ENCODE measurements around the gene DRGX.

The DRGX gene

DNA sequence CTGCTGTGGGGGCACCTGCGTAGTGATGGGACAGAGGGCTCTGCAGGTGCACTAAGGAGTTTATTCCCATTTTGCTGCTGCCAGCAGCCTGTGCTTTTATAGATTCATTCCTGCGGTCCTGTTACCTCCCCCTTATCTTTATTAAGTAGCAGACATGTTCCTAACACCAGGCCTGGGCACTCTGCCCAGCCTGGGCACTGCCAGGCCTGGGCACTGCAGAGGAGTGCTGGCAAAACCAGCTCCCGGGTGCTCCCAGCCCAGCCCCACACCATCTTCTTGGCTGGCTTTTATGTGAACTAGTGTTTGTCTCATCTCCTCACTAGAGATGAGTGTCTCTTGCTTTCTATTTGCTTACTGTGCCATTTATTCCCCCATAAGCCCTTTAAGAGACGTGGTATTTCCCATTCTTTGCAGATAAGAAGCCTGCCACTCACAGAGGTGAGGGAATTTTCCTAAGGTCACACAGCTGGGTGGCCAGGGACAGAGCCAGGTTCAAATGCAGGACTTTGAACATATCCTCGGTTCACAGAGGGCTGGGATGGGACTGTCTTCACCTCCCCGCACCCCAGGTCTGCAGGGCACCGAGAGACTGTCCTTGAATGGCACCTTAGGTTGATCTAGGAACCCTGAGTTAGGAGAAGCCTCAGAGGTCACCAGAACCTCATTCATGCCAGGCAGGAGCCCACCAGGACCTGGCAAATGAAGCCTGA is 14.6 kb upstream of the DRGX start:
- DNase-seq (ENCODE audit: insufficient read length, low spot score) (no peak), FAIRE-seq (no peak)
- no peak for TF ChIP-seq POU2F2 (IDR thresholded peaks at IDR 0.05; ENCODE audit: low read depth, low read length)
- no peak for TF ChIP-seq POLR2A (IDR thresholded peaks at IDR 0.05; ENCODE audit: low read depth, low read length)
- no peak for TF ChIP-seq PAX5 (IDR thresholded peaks at IDR 0.05; ENCODE audit: insufficient read depth, low read length, severe bottlenecking)
- no peak for TF ChIP-seq POLR2AphosphoS5 (IDR thresholded peaks at IDR 0.05; ENCODE audit: low read depth, low read length)
- TF ChIP-seq TAF1 (IDR thresholded peaks at IDR 0.05; ENCODE audit: low read depth, low read length): no peak
- no peak for TF ChIP-seq SPI1 (IDR thresholded peaks at IDR 0.05; ENCODE audit: low read depth, low read length)

DNA sequence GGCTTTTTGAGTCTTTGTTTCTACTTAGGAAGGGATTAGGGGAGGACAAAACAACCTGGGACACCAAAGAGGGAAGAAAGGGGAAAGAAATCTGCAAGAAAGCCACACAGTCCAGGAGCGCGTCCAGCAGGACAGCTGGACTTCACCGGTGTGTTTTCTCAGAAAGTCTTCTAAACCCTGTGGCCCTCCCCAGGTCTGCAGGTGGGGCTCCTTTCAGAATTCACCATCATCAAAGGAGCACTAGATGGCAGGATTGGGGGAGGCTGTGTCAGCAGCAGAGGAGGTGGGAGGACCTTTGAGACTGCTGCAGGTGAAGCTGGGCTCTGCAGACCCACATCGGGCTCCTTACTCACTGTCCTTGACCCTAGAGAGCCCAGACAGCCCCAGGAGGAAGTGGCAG is 13.9 kb upstream of the DRGX start:
- TF ChIP-seq PAX5 (IDR thresholded peaks at IDR 0.05; ENCODE audit: insufficient read depth, low read length, severe bottlenecking) (no peak), TAF1 (IDR thresholded peaks at IDR 0.05; ENCODE audit: low read depth, low read length) (no peak), SPI1 (IDR thresholded peaks at IDR 0.05; ENCODE audit: low read depth, low read length) (no peak), POLR2A (IDR thresholded peaks at IDR 0.05; ENCODE audit: low read depth, low read length) (no peak), POU2F2 (IDR thresholded peaks at IDR 0.05; ENCODE audit: low read depth, low read length) (no peak), POLR2AphosphoS5 (IDR thresholded peaks at IDR 0.05; ENCODE audit: low read depth, low read length) (no peak)
- FAIRE-seq (no peak), DNase-seq (ENCODE audit: insufficient read length, low spot score) (no peak)

DNA sequence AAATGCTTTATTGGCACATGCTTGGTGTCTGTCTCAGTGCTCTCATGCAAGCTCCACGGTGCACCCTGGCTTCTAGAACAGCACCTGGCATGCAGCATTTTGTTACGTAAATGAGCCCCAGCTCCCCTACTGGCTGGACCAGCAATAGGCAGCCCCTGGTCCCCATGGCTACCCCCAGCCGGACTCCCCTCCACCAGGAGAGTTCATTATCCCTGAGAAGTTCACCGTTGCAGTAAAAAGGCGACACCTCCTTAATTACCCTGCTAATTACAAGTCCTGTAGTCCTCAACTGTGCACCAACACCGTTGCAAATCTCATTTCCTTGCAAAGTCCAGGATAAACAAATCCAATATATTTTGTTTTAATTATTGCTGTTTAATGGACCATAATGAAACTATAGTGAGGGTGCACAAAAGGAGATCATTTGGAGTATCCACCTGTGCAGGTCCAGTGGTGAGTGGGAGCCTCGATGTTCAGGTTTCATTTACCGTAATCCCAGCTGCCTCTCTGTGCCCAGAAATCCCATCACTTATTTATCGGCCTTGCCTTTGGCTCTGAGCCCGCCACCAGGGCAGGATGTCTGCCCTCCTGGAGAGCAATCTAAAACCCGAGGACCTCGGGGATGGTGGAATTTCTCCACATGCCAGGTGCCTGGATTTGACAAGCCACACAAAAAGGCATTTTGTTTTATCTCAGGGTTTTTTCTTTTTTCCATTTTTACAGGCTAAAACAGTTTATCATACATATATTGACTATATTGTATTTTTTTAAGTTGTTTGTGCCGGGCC is 12.8 kb upstream of the DRGX start:
- DNase-seq (ENCODE audit: insufficient read length, low spot score): no peak
- FAIRE-seq: no peak
- TF ChIP-seq PAX5 (IDR thresholded peaks at IDR 0.05; ENCODE audit: insufficient read depth, low read length, severe bottlenecking) (no peak), POLR2A (IDR thresholded peaks at IDR 0.05; ENCODE audit: low read depth, low read length) (no peak), TAF1 (IDR thresholded peaks at IDR 0.05; ENCODE audit: low read depth, low read length) (no peak), POU2F2 (IDR thresholded peaks at IDR 0.05; ENCODE audit: low read depth, low read length) (no peak), SPI1 (IDR thresholded peaks at IDR 0.05; ENCODE audit: low read depth, low read length) (no peak), POLR2AphosphoS5 (IDR thresholded peaks at IDR 0.05; ENCODE audit: low read depth, low read length) (no peak)

DNA sequence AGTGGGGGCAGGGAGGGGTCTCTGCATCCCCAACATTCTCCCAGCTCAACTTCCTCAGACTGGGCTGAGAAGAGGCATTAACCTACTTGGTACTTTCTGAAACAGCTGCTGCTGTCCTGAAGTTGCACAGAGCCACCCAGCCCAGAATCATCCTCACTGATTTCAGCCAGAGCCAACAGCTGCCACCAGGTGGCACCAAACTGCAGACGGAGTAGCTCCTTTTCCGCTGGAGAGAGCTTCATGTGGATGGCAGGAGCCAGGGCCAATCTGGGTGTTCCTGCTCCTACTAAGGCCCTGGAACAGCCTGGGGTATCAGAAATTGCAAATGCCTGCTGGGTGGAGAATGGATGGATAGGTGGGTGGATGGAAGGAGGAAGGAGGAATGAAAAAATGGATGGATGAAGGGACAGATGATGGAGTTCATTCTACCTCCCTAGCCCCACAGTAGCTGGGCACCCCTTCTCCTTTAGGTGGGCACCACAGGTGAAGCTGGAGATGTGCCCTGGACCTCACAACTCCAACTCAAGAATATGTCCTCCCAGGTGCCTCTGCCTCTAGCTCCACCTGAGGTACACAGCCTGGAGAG is 11.8 kb upstream of the DRGX start:
- DNase-seq (ENCODE audit: insufficient read length, low spot score): peak; percentile 64
- FAIRE-seq: peak; percentile 95
- TF ChIP-seq PAX5 (IDR thresholded peaks at IDR 0.05; ENCODE audit: insufficient read depth, low read length, severe bottlenecking) (no peak), TAF1 (IDR thresholded peaks at IDR 0.05; ENCODE audit: low read depth, low read length) (no peak), POLR2AphosphoS5 (IDR thresholded peaks at IDR 0.05; ENCODE audit: low read depth, low read length) (no peak), POU2F2 (IDR thresholded peaks at IDR 0.05; ENCODE audit: low read depth, low read length) (no peak), POLR2A (IDR thresholded peaks at IDR 0.05; ENCODE audit: low read depth, low read length) (no peak), SPI1 (IDR thresholded peaks at IDR 0.05; ENCODE audit: low read depth, low read length) (no peak)

DNA sequence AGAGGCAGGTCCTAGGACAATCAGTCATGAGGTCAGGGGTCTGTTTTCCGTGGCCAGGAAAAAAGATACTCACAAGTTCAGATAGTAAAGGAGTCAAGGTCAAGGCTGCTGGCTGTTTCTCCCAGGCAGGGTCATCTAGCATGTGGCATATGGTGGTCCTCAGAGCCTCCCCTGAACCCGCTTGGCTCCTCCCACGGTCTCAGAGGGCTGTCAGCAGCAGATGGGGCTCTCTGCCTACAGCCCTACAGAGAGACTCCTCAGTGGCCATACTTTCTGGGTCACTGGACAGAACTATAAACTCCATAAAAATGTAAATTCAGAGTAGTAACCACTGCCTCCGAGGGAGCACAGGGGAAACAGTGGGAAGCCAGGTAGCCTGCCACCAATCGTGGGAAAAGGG is 11.3 kb upstream of the DRGX start:
- DNase-seq (ENCODE audit: insufficient read length, low spot score) (no peak), FAIRE-seq (no peak)
- TF ChIP-seq POLR2AphosphoS5 (IDR thresholded peaks at IDR 0.05; ENCODE audit: low read depth, low read length) (no peak), PAX5 (IDR thresholded peaks at IDR 0.05; ENCODE audit: insufficient read depth, low read length, severe bottlenecking) (no peak), TAF1 (IDR thresholded peaks at IDR 0.05; ENCODE audit: low read depth, low read length) (no peak), POU2F2 (IDR thresholded peaks at IDR 0.05; ENCODE audit: low read depth, low read length) (no peak), POLR2A (IDR thresholded peaks at IDR 0.05; ENCODE audit: low read depth, low read length) (no peak), SPI1 (IDR thresholded peaks at IDR 0.05; ENCODE audit: low read depth, low read length) (no peak)

DNA sequence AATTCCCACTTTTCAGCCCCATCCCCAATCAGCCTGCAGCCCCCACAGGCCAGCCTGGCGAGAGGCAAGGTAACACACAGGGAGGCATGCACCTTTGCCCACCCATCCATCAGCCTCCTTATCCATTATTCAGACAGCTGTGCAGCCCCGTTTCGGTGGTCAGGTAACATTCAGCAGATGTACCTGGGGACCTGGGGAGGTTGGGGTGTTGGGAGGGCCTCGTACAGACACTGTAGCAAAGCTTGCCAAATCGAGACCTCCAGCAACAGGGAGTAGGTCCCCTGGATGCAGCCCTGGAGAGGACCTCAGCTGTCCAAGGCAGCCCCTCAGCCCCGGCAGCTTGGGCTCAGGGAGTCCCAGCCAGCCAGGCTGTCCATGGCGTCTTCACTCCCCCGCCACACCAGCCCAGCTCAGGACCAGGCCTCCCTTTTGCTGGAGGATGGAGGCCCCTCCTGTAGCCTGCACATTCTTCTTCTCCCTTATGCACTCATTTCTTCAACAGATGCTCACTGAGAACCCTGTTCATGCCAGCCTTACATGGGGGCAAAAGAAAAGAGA is 8.5 kb upstream of the DRGX start:
- TF ChIP-seq PAX5 (IDR thresholded peaks at IDR 0.05; ENCODE audit: insufficient read depth, low read length, severe bottlenecking) (no peak), POLR2AphosphoS5 (IDR thresholded peaks at IDR 0.05; ENCODE audit: low read depth, low read length) (no peak), POLR2A (IDR thresholded peaks at IDR 0.05; ENCODE audit: low read depth, low read length) (no peak), SPI1 (IDR thresholded peaks at IDR 0.05; ENCODE audit: low read depth, low read length) (no peak), TAF1 (IDR thresholded peaks at IDR 0.05; ENCODE audit: low read depth, low read length) (no peak), POU2F2 (IDR thresholded peaks at IDR 0.05; ENCODE audit: low read depth, low read length) (no peak)
- FAIRE-seq: no peak
- no peak for DNase-seq (ENCODE audit: insufficient read length, low spot score)

DNA sequence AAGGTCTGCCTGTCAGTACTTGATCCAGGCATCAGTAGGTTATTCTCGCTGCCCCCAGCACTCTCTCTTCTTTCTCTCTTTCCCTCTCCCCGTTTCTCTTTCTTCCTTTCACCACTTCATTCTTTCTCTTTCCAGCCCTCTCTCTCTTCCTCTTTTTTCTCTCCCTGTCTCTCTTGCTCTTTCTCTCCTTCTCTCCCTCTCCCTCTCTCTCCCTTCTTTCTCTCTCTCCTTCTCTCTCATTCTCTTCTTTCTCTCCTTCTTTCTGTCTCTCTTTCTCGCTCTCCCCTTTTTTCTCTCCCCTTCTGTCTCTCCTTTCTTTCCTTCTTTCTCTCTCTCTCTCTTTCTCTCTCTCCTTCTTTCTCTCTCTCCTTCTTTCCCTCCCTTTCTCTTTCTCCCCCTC is 7.5 kb upstream of the DRGX start:
- no peak for TF ChIP-seq POU2F2 (IDR thresholded peaks at IDR 0.05; ENCODE audit: low read depth, low read length)
- TF ChIP-seq TAF1 (IDR thresholded peaks at IDR 0.05; ENCODE audit: low read depth, low read length): no peak
- no peak for TF ChIP-seq POLR2A (IDR thresholded peaks at IDR 0.05; ENCODE audit: low read depth, low read length)
- TF ChIP-seq SPI1 (IDR thresholded peaks at IDR 0.05; ENCODE audit: low read depth, low read length): no peak
- TF ChIP-seq PAX5 (IDR thresholded peaks at IDR 0.05; ENCODE audit: insufficient read depth, low read length, severe bottlenecking): no peak
- TF ChIP-seq POLR2AphosphoS5 (IDR thresholded peaks at IDR 0.05; ENCODE audit: low read depth, low read length): no peak

DNA sequence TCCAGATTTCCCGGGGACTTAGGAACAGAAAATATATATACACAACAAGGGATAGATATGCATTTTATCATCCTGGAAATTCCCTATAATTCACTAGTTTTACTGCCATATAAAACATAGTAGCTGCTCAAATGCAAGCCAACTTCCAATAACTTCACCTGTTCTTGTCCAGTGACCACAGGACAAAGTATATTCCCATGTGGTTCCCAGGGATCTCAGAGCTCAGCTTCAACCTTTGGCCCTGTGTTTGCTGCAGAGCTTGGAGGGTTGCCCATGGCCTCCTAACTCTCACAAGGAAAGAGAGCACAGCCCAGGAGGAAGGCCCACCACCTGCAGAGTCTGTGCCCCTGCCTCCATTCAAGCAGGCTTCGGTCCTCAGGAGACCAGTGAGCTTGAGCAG is 4.5 kb upstream of the DRGX start:
- DNase-seq (ENCODE audit: insufficient read length, low spot score) (no peak), FAIRE-seq (no peak)
- TF ChIP-seq POLR2AphosphoS5 (IDR thresholded peaks at IDR 0.05; ENCODE audit: low read depth, low read length) (no peak), SPI1 (IDR thresholded peaks at IDR 0.05; ENCODE audit: low read depth, low read length) (no peak), POU2F2 (IDR thresholded peaks at IDR 0.05; ENCODE audit: low read depth, low read length) (no peak), PAX5 (IDR thresholded peaks at IDR 0.05; ENCODE audit: insufficient read depth, low read length, severe bottlenecking) (no peak), POLR2A (IDR thresholded peaks at IDR 0.05; ENCODE audit: low read depth, low read length) (no peak), TAF1 (IDR thresholded peaks at IDR 0.05; ENCODE audit: low read depth, low read length) (no peak)

More for the DNA sequence above, 7.5 kb upstream of the DRGX start:
- no peak for DNase-seq (ENCODE audit: insufficient read length, low spot score)
- no peak for FAIRE-seq

DNA sequence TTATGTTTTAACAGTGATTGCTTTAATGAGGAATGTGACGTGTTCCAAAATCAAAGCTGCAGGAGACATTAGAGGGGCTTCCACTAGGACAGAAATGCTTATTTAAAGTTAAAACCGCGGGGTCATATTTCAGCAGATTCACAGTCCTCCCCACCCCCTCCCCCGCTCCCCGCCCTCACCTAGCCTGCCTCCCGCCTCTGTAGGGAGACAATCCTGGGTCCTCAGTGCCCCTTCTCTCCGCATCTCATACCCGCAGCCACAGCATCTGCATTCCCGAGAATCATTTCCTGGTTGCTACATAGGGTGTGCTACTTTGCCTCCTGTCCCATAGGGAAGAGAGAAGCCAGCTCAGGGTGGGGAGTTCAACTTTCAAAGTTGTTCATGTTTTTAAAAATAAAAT is 3.1 kb upstream of the DRGX start:
- no peak for DNase-seq (ENCODE audit: insufficient read length, low spot score)
- TF ChIP-seq SPI1 (IDR thresholded peaks at IDR 0.05; ENCODE audit: low read depth, low read length) (no peak), POU2F2 (IDR thresholded peaks at IDR 0.05; ENCODE audit: low read depth, low read length) (no peak), TAF1 (IDR thresholded peaks at IDR 0.05; ENCODE audit: low read depth, low read length) (no peak), POLR2AphosphoS5 (IDR thresholded peaks at IDR 0.05; ENCODE audit: low read depth, low read length) (no peak), PAX5 (IDR thresholded peaks at IDR 0.05; ENCODE audit: insufficient read depth, low read length, severe bottlenecking) (no peak)
- no peak for FAIRE-seq

Measured in GM12891 (cell line).